Activated CD8-positive, alpha-beta memory T cell treated with anti-CD3 and anti-CD28 coated beads, Interleukin-2, amount 50 U/mL, for 48 hours (primary cell): ENCODE data around the gene WFIKKN2.
A peak's percentile ranks its signal among the peaks of the same experiment; 100 is the strongest.

Experiments used
- DNase-seq: peaks from one replicate; pipeline ENCODE4 v3.0.0-alpha.2; 2020

Gene WFIKKN2

GRCh38 chr17:50813583-50813982, 21.8 kb upstream of the WFIKKN2 start:
- no peak for DNase-seq

GRCh38 chr17:50815400-50815799, 20.0 kb upstream of the WFIKKN2 start:
- no peak for DNase-seq

GRCh38 chr17:50816271-50816670, 19.1 kb upstream of the WFIKKN2 start:
- no peak for DNase-seq

GRCh38 chr17:50816771-50817751, 18.3 kb upstream of the WFIKKN2 start:
- DNase-seq = peak; percentile 87

GRCh38 chr17:50817838-50818237, 17.5 kb upstream of the WFIKKN2 start:
- no peak for DNase-seq

GRCh38 chr17:50818261-50818660, 17.1 kb upstream of the WFIKKN2 start:
- no peak for DNase-seq

- DNase-seq = no peak
Measured at GRCh38 chr17:50818921-50819657, 16.3 kb upstream of the WFIKKN2 start.

GRCh38 chr17:50820651-50821050, 14.7 kb upstream of the WFIKKN2 start:
- DNase-seq = no peak

GRCh38 chr17:50822550-50822949, 12.8 kb upstream of the WFIKKN2 start:
- DNase-seq = no peak

- DNase-seq = no peak
Measured at GRCh38 chr17:50824429-50824828, 11.0 kb upstream of the WFIKKN2 start.

GRCh38 chr17:50825188-50825587, 10.2 kb upstream of the WFIKKN2 start:
- no peak for DNase-seq

- no peak for DNase-seq
Measured at GRCh38 chr17:50828508-50829170, 6.7 kb upstream of the WFIKKN2 start.

GRCh38 chr17:50829332-50829731, 6.1 kb upstream of the WFIKKN2 start:
- no peak for DNase-seq

- no peak for DNase-seq
Measured at GRCh38 chr17:50830352-50830751, 5.0 kb upstream of the WFIKKN2 start.

- no peak for DNase-seq
Measured at GRCh38 chr17:50830994-50831393, 4.4 kb upstream of the WFIKKN2 start.

GRCh38 chr17:50831471-50831928, 3.9 kb upstream of the WFIKKN2 start:
- no peak for DNase-seq

- no peak for DNase-seq
Measured at GRCh38 chr17:50832267-50832863, 3.0 kb upstream of the WFIKKN2 start.

GRCh38 chr17:50832864-50833381, 2.5 kb upstream of the WFIKKN2 start:
- no peak for DNase-seq

GRCh38 chr17:50833510-50834428, 1.6 kb upstream of the WFIKKN2 start:
- DNase-seq = no peak

GRCh38 chr17:50834429-50835300, 721 bp upstream of the WFIKKN2 start:
- no peak for DNase-seq
